Loucy (cell line): ENCODE results near the gene RTN4.

Experiments used
- EZH2phosphoT487 ChIP-seq: fragments of 200-600 bp; IDR thresholded peaks from 2 replicates; pipeline ENCODE4 v1.6.1; 2018; ENCODE audit warnings: antibody characterized with exemption, mild to moderate bottlenecking, moderate library complexity, borderline replicate concordance
- TF ChIP-seq, protein P1 (sequence below): fragments of 200-600 bp; sonication (generic); conservative IDR thresholded peaks from 2 replicates; pipeline ENCODE4 v1.5.1; 2014; ENCODE audit warnings: mild to moderate bottlenecking, antibody characterized with exemption, low read length

DNA sequence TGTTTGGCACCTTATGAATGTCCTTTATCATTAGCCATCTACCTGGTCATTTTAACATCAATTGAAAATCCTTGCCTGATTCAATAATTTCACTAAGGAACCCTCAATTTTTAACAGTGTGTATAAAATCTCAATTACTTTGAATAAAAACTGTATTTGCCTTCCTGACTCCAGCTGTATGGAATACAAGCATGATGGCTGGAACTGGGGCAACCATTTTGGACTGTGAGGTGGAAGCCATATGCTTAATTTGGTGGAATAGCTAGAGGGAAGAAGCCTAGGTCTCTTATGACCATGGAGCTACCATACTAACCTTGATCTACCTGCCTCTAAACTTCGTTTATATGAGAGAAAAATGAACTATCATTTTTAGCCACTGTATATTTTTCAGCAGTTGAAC, 12.5 kb upstream of the RTN4 start:
- TF ChIP-seq, protein P1, sequence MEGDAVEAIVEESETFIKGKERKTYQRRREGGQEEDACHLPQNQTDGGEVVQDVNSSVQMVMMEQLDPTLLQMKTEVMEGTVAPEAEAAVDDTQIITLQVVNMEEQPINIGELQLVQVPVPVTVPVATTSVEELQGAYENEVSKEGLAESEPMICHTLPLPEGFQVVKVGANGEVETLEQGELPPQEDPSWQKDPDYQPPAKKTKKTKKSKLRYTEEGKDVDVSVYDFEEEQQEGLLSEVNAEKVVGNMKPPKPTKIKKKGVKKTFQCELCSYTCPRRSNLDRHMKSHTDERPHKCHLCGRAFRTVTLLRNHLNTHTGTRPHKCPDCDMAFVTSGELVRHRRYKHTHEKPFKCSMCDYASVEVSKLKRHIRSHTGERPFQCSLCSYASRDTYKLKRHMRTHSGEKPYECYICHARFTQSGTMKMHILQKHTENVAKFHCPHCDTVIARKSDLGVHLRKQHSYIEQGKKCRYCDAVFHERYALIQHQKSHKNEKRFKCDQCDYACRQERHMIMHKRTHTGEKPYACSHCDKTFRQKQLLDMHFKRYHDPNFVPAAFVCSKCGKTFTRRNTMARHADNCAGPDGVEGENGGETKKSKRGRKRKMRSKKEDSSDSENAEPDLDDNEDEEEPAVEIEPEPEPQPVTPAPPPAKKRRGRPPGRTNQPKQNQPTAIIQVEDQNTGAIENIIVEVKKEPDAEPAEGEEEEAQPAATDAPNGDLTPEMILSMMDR: no peak
- no peak for TF ChIP-seq EZH2phosphoT487
